ENCODE data around the gene SAPCD2. TPM values are rescaled to one million over a fixed set of nuclear protein-coding genes. Genes with fewer than 3 reads are reported as not detected.

SAPCD2 gene
- total and polyA plus RNA-seq, 2 of the 8 experiments (the other 6 are each of a cell fraction or from before 2014, with no cell fraction given) = 12.7 to 32.1 TPM

- FAIRE-seq (no peak), DNase-seq (ENCODE audit: low read depth in 1 of 2, low spot score in 2 of 2) (no peak)
- H2BK120ac ChIP-seq (replicated peaks; ENCODE audit: low read depth, low read length) = no peak overlapping the region
- TF ChIP-seq PHF8 (conservative IDR thresholded peaks at IDR 0.05; ENCODE audit: low read depth, low read length) = no peak
- TF ChIP-seq CHD2 (IDR thresholded peaks at IDR 0.05; ENCODE audit: low read length) = no peak
- no peak for TF ChIP-seq ATF2 (IDR thresholded peaks at IDR 0.05; ENCODE audit: low read length)
- no peak for TF ChIP-seq MAX (IDR thresholded peaks at IDR 0.05)
- TF ChIP-seq CEBPB (IDR thresholded peaks at IDR 0.05; ENCODE audit: low read depth, low read length) = no peak
- no peak for TF ChIP-seq NRF1 (IDR thresholded peaks at IDR 0.05; ENCODE audit: low read depth, low read length)
- TF ChIP-seq SP1 (IDR thresholded peaks at IDR 0.05; ENCODE audit: low read depth, low read length) = no peak
- no peak for TF ChIP-seq SIRT6 (IDR thresholded peaks at IDR 0.05; ENCODE audit: low read length)
- no peak for TF ChIP-seq BACH1 (IDR thresholded peaks at IDR 0.05; ENCODE audit: low read length)
- no peak for TF ChIP-seq RAD21 (IDR thresholded peaks at IDR 0.05 in 1 of 2, conservative IDR thresholded peaks at IDR 0.05 in 1 of 2; ENCODE audit: low read depth in 2 of 2, low read length in 2 of 2)
- no peak for TF ChIP-seq JUN (IDR thresholded peaks at IDR 0.05; ENCODE audit: low read depth, low read length)
- no peak overlapping the region for H2BK5ac ChIP-seq (ENCODE audit: low read depth, low read length)
- no peak overlapping the region for H3K4me3 ChIP-seq (ENCODE audit: extremely low read depth in 1 of 4, insufficient read depth in 2 of 4, low read depth in 3 of 4, low read length in 4 of 4)
- peaks cover 9% of the 10 kb centered on the region; the same call in 1 of the 2 replicates for H3K23me2 ChIP-seq (ENCODE audit: low read depth, low read length)
- H2BK12ac ChIP-seq (ENCODE audit: low read depth, low read length) = no peak overlapping the region
- H2BK15ac ChIP-seq (ENCODE audit: low read length) = no peak overlapping the region
- H2AK5ac ChIP-seq (ENCODE audit: low read depth, low read length) = no peak overlapping the region
- no peak overlapping the region for H3K14ac ChIP-seq (ENCODE audit: insufficient read length)
- H2BK20ac ChIP-seq (ENCODE audit: low read length) = no peak overlapping the region
- peaks cover 0 to 18% (median 11%) of the 10 kb centered on the region in 4 experiments; a peak in 5 of 7 replicates for H3K4me1 ChIP-seq (replicated peaks in 1 of 4; ENCODE audit: control insufficient read depth in 3 of 4, insufficient read depth in 4 of 4, low read length in 3 of 4)
- 85% methylated on average over 16 of the region's 16 CpGs; no CpG with 5 or more reads in 1 of the 2 experiments for WGBS, 2 experiments (ENCODE audit: extremely low coverage in 1 of 2, insufficient coverage in 1 of 2, insufficient read length in 1 of 2, insufficient replicate concordance in 2 of 2, low coverage in 1 of 2, low lambda C conversion rate in 2 of 2, missing lambda C conversion rate in 1 of 2)
- H4K20me1 ChIP-seq (replicated peaks in 1 of 2; ENCODE audit: control insufficient read depth in 1 of 2, insufficient read depth in 2 of 2, low read length in 2 of 2) = no peaks in the 10 kb centered on the region
- ChIA-PET POLR2A (ENCODE audit: partially characterized antibody) (no interaction called here), CTCF (ENCODE audit: partially characterized antibody) (interaction anchor here (2.6 to 8.6 kb wide), 3 partner anchors 11 to 28 kb away, joined by 17 to 156 read pairs (median 26); partner anchors contain the start of gene SAPCD2)
- H3K36me3 ChIP-seq (ENCODE audit: control insufficient read depth in 2 of 4, insufficient read depth in 4 of 4, low read length in 3 of 4) = no peaks in the 10 kb centered on the region
- H3K9me3 ChIP-seq (ENCODE audit: insufficient read depth in 2 of 2, low read depth in 1 of 2, low read length in 1 of 2) = no peaks in the 10 kb centered on the region
- peaks cover 10 to 32% (median 25%) of the 10 kb centered on the region in 4 experiments for H3K27me3 ChIP-seq (replicated peaks in 1 of 4; ENCODE audit: control insufficient read depth in 3 of 4, extremely low read depth in 1 of 4, insufficient read depth in 3 of 4, low read length in 3 of 4)
- H3K27ac ChIP-seq (ENCODE audit: low read depth, low read length) = no peak overlapping the region
- no peak overlapping the region for H3K23ac ChIP-seq (ENCODE audit: insufficient read length)
- H3K4me2 ChIP-seq (ENCODE audit: insufficient read depth in 1 of 2, low read depth in 2 of 2, low read length in 2 of 2) = no peak overlapping the region
- no peak overlapping the region for H4K91ac ChIP-seq (replicated peaks; ENCODE audit: insufficient read length, low read length)
- no peak overlapping the region for H3K4ac ChIP-seq (replicated peaks; ENCODE audit: insufficient read length, low read depth, low read length)
- no peaks in the 10 kb centered on the region for H3K79me2 ChIP-seq (ENCODE audit: control insufficient read depth in 1 of 2, insufficient read depth in 2 of 2, low read length in 2 of 2)
- H4K8ac ChIP-seq (ENCODE audit: extremely low read depth, insufficient read depth, low read length) = no peak overlapping the region
- no peak overlapping the region for H2AFZ ChIP-seq (ENCODE audit: low read length)
- H3K56ac ChIP-seq (replicated peaks; ENCODE audit: insufficient read length, low read depth, low read length) = no peak overlapping the region
- H4K5ac ChIP-seq (ENCODE audit: insufficient read length, low read depth, low read length) = no peak overlapping the region
- H3K79me1 ChIP-seq (ENCODE audit: low read depth, low read length) = no peaks in the 10 kb centered on the region
- H3K18ac ChIP-seq (ENCODE audit: extremely low read depth, low read length) = no peak overlapping the region
- H3K9ac ChIP-seq (replicated peaks in 1 of 4; ENCODE audit: extremely low read depth in 1 of 4, low read depth in 3 of 4, low read length in 3 of 4) = no peak overlapping the region
These were observed 12.8 kb downstream of the SAPCD2 start for GRCh38 chr9:137057545-137057944.
